Measurements from ENCODE around the gene ADRM1. TPM values are rescaled to one million over a fixed set of nuclear protein-coding genes. Genes with fewer than 3 reads are reported as not detected.

Gene ADRM1
- total and polyA plus RNA-seq, 2 of the 4 experiments (the other 2 are of a cell fraction) = 103 to 149 TPM

DNA sequence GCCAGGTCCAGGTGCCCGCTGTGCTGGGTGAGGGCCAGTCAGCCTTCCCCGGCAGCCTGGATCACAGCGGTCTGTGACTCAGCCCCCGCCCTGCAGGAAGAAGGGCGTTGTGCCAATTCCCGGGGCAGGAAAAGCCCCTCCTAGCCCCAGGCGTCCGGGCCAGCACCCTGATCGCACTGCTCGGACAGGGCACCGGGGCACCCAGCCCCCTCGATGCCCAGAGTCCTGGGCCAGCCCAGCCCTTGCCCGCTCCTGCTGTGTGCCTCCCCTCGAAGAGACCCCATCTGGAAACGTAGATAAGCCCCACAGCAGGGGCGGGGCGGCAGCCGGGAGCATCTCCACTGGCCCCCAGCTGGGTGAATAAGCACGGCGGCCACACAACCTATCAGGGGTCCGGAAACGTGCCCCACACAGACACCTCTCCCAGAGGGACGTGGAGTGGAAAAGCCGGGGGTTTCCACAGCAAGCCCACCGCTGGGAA lies 54.4 kb downstream of the ADRM1 start:
- in situ Hi-C loops (cut with MboI; ENCODE audit: low sequenced_read_pairs) = no loop called here
- Histone ChIP-seq H4K8ac (ENCODE audit: low read depth in 2 of 2, low read length in 2 of 2) (no peak overlapping the region; a peak in 1 of 4 replicates), H3K4me3 (ENCODE audit: insufficient read depth, low read depth, low read length) (no peak overlapping the region), H3K4me1 (ENCODE audit: control insufficient read depth, insufficient read depth, low read length) (peaks cover 28% of the 10 kb centered on the region), H2AFZ (replicated peaks; ENCODE audit: low read length, poor library complexity) (peak overlapping the region; percentile 19), H3K27ac (ENCODE audit: insufficient read depth, low read length) (no peak overlapping the region), H4K5ac (ENCODE audit: low read depth, low read length) (no peak overlapping the region), H4K20me1 (ENCODE audit: insufficient read depth, low read length) (no peaks in the 10 kb centered on the region; the same call in 1 of the 2 replicates), H2BK15ac (ENCODE audit: low read depth, low read length) (no peak overlapping the region), H3K56ac (ENCODE audit: extremely low read depth, insufficient read depth, low read length) (no peak overlapping the region), H3K79me1 (ENCODE audit: low read depth in 1 of 2, low read length in 2 of 2) (no peaks in the 10 kb centered on the region), H2AK9ac (replicated peaks; ENCODE audit: low read depth, low read length, poor library complexity) (peak overlapping the region; percentile 62), H3K9me1 (ENCODE audit: insufficient read depth, low read length) (no peaks in the 10 kb centered on the region), H3K14ac (replicated peaks; ENCODE audit: low read depth, low read length) (no peak overlapping the region), H3K18ac (ENCODE audit: low read depth, low read length) (no peak overlapping the region), H3K4me2 (ENCODE audit: low read depth, low read length) (peak overlapping the region; percentile 42; the same call in 1 of the 2 replicates), H2BK120ac (ENCODE audit: low read depth, low read length) (no peak overlapping the region), H3K23ac (ENCODE audit: low read depth, low read length) (no peak overlapping the region), H2BK5ac (ENCODE audit: low read depth, low read length, poor library complexity, severe bottlenecking) (no peak overlapping the region), H3K36me3 (ENCODE audit: control insufficient read depth, insufficient read depth, low read length) (peaks cover 3% of the 10 kb centered on the region; the same call in 1 of the 2 replicates), H3K9me3 (ENCODE audit: control insufficient read depth, insufficient read depth, low read length) (no peaks in the 10 kb centered on the region), H3K4ac (ENCODE audit: low read depth, low read length) (no peak overlapping the region), H3K27me3 (ENCODE audit: control insufficient read depth, insufficient read depth, low read length) (no peaks in the 10 kb centered on the region), H3K9ac (ENCODE audit: low read depth, low read length) (no peak overlapping the region), H4K91ac (ENCODE audit: insufficient read depth, low read depth, low read length) (no peak overlapping the region), H2BK20ac (ENCODE audit: low read depth, low read length) (peak overlapping the region; percentile 39; the same call in 1 of the 2 replicates), H2AK5ac (ENCODE audit: low read depth, low read length) (peak overlapping the region; percentile 83)
- DNase-seq = peak; percentile 66
- TF ChIP-seq MAZ (IDR thresholded peaks at IDR 0.05; ENCODE audit: borderline replicate concordance, low read depth, low read length) = peak; percentile 75
- TF ChIP-seq RCOR1 (IDR thresholded peaks at IDR 0.05; ENCODE audit: insufficient replicate concordance, low read length) = no peak
- TF ChIP-seq RFX5 (IDR thresholded peaks at IDR 0.05; ENCODE audit: low read depth, low read length) = no peak
- no peak for TF ChIP-seq MAFK (IDR thresholded peaks at IDR 0.05; ENCODE audit: low read depth, low read length)
- TF ChIP-seq CTCF (conservative IDR thresholded peaks at IDR 0.05; ENCODE audit: low read depth, low read length) = no peak
- TF ChIP-seq POLR2A (IDR thresholded peaks at IDR 0.05; ENCODE audit: low read depth, low read length) = no peak
- peak; percentile 65 for ATAC-seq (ENCODE audit: low read depth)
- intact Hi-C loops (cut with micrococcal nuclease) = no loop called here
- dilution Hi-C loops (cut with HindIII; ENCODE audit: low sequenced_read_pairs, unreplicated experiment) = no loop called here
- POLR2A ChIA-PET (ENCODE audit: unreplicated experiment) = no interaction called here
- CTCF ChIA-PET = interaction anchor here (1.0 to 1.3 kb wide), 2 partner anchors 11 to 12 kb away, joined by 3 to 4 read pairs; no protein-coding TSS in a partner anchor
- BruUV-seq (replicated peaks) = no TSS peak
- 11% methylated on average over 5 of the region's 25 CpGs; no CpG with 5 or more reads in 1 of the 2 experiments for WGBS, 2 experiments (ENCODE audit: extremely low coverage in 2 of 2, insufficient read length in 1 of 2)
